NCI-H2081 (cell line): ENCODE measurements around the gene GAB4.

Source experiments
- DNase-seq, 2 experiments: peaks; one replicate each; lab custom pipeline; 2025; lab: John Stamatoyannopoulos, UW

The GAB4 gene

GRCh38 chr22:16912281-16912680 lies 95.7 kb downstream of the GAB4 start:
- DNase-seq: no peak
